GM18870 (cell line): Measurements from ENCODE around the gene FKBP15.
"Not testable (repeated sequence)": the region's sequence is repeated elsewhere in the genome, so short reads cannot be mapped to it uniquely, and the experiment has no call there.

Source experiments
- ATAC-seq: cut with Tn5 transposase; IDR thresholded peaks from one replicate; pipeline ENCODE4 v1.9.1; 2021; ENCODE audit warnings: moderate library complexity; ENCODE audit not compliant: unreplicated experiment

FKBP15 gene

GRCh38 chr9:113221003-113221799 is at the start of gene FKBP15, which contains the start of gene SLC31A1:
FKBP15 (minus strand) TSS chr9:113221277; CDS start chr9:113221243, 34 bp downstream.
SLC31A1 (plus strand) TSS chr9:113221544; CDS start chr9:113256149, 34,605 bp downstream.
- peak; percentile 67 for ATAC-seq

- ATAC-seq, result no peak
These were observed 48.8 kb upstream of the FKBP15 start for GRCh38 chr9:113269871-113270270.

- ATAC-seq, result no peak
These were observed 48.3 kb upstream of the FKBP15 start for GRCh38 chr9:113269355-113269754.

- no peak for ATAC-seq
These were observed 47.0 kb upstream of the FKBP15 start for GRCh38 chr9:113267911-113268566.

GRCh38 chr9:113266174-113266573 is 45.1 kb upstream of the FKBP15 start:
- no peak for ATAC-seq

GRCh38 chr9:113261917-113262671 is 41.0 kb upstream of the FKBP15 start:
- ATAC-seq, result no peak

GRCh38 chr9:113258282-113258681 is 37.2 kb upstream of the FKBP15 start:
- no peak for ATAC-seq

- ATAC-seq, result no peak
These were observed 36.8 kb upstream of the FKBP15 start for GRCh38 chr9:113257863-113258262.

- ATAC-seq, result no peak
These were observed 34.4 kb upstream of the FKBP15 start for GRCh38 chr9:113255438-113255837.

- no peak for ATAC-seq
These were observed 33.9 kb upstream of the FKBP15 start for GRCh38 chr9:113254991-113255390.

GRCh38 chr9:113250807-113251206 is 29.7 kb upstream of the FKBP15 start:
- no peak for ATAC-seq

GRCh38 chr9:113249661-113250060 is 28.6 kb upstream of the FKBP15 start:
- ATAC-seq, result not testable (repeated sequence)

- ATAC-seq, result no peak
These were observed 26.6 kb upstream of the FKBP15 start for GRCh38 chr9:113247640-113248039.

- ATAC-seq, result no peak
These were observed 25.9 kb upstream of the FKBP15 start for GRCh38 chr9:113246928-113247327.

- no peak for ATAC-seq
These were observed 24.8 kb upstream of the FKBP15 start for GRCh38 chr9:113245894-113246293.

- ATAC-seq, result no peak
These were observed 23.5 kb upstream of the FKBP15 start for GRCh38 chr9:113244556-113244955.

GRCh38 chr9:113241161-113241560 is 20.1 kb upstream of the FKBP15 start:
- ATAC-seq, result no peak

GRCh38 chr9:113238859-113239232 is 17.8 kb upstream of the FKBP15 start:
- no peak for ATAC-seq

- ATAC-seq, result no peak
These were observed 17.3 kb upstream of the FKBP15 start for GRCh38 chr9:113238202-113238858.

- ATAC-seq, result no peak
These were observed 15.9 kb upstream of the FKBP15 start for GRCh38 chr9:113237026-113237425.

- ATAC-seq, result not testable (repeated sequence)
These were observed 14.7 kb upstream of the FKBP15 start for GRCh38 chr9:113235701-113236255.
